Measurements from ENCODE around the gene RFX5.
"Not testable (repeated sequence)": the region's sequence is repeated elsewhere in the genome, so short reads cannot be mapped to it uniquely, and the experiment has no call there.

The RFX5 gene

GRCh38 chr1:151346769-151347522, at the start of gene RFX5:
TSS of gene RFX5 (minus strand) at chr1:151347252. CDS start at chr1:151346320, 932 bp downstream.
- TF ChIP-seq CTCF (IDR thresholded peaks at IDR 0.05; ENCODE audit: borderline replicate concordance, insufficient read depth, low read depth, low read length), result no peak
- H3K4me3 ChIP-seq (ENCODE audit: low read depth, low read length), result peak within 1 kb of the TSS; percentile 66

GRCh38 chr1:151396265-151396664, 49.2 kb upstream of the RFX5 start:
- H3K4me3 ChIP-seq (ENCODE audit: low read depth, low read length), result not testable (repeated sequence)

GRCh38 chr1:151393583-151393982, 46.5 kb upstream of the RFX5 start:
- no peak overlapping the region for H3K4me3 ChIP-seq (ENCODE audit: low read depth, low read length)
- no peak for TF ChIP-seq CTCF (IDR thresholded peaks at IDR 0.05; ENCODE audit: borderline replicate concordance, insufficient read depth, low read depth, low read length)

GRCh38 chr1:151391079-151391563, 44.1 kb upstream of the RFX5 start:
- TF ChIP-seq CTCF (IDR thresholded peaks at IDR 0.05; ENCODE audit: borderline replicate concordance, insufficient read depth, low read depth, low read length), result no peak

GRCh38 chr1:151390221-151391078, 43.4 kb upstream of the RFX5 start:
- H3K4me3 ChIP-seq (ENCODE audit: low read depth, low read length), result not testable (repeated sequence)

More at GRCh38 chr1:151391079-151391563, 44.1 kb upstream of the RFX5 start:
- H3K4me3 ChIP-seq (ENCODE audit: low read depth, low read length), result no peak overlapping the region

GRCh38 chr1:151386002-151386401, 39.0 kb upstream of the RFX5 start:
- TF ChIP-seq CTCF (IDR thresholded peaks at IDR 0.05; ENCODE audit: borderline replicate concordance, insufficient read depth, low read depth, low read length), result no peak
- no peak overlapping the region for H3K4me3 ChIP-seq (ENCODE audit: low read depth, low read length)

GRCh38 chr1:151384584-151384983, 37.5 kb upstream of the RFX5 start:
- H3K4me3 ChIP-seq (ENCODE audit: low read depth, low read length), result no peak overlapping the region
- no peak for TF ChIP-seq CTCF (IDR thresholded peaks at IDR 0.05; ENCODE audit: borderline replicate concordance, insufficient read depth, low read depth, low read length)
